ENCODE data around the gene CLCN7. TPM values are rescaled to one million over a fixed set of nuclear protein-coding genes. Genes with fewer than 3 reads are reported as not detected.

The CLCN7 gene
- total RNA-seq, 4 donors from 2014 or later = 33.0 to 67.7 (median 39.2) TPM

DNA sequence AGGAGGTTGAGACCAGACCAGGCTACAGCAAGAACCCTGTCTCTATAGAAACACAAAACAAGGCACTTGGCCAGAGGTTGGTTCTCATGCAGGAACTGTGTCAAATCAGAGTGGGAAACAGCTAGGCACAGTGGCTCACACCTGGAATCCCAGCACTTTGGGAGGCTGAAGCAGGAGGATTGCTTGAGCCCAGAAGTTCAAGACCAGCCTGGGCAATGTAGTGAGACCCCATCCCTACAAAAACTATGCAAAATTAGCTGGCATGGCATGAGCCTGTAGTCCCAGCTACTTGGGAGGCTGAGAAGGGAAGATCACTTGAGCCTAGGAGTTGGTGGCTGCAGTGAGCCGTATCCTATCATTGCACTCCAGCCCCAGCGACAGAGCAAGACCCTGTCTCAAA is 62.0 kb downstream of the CLCN7 start:
- no peak for ATAC-seq
- whole genome bisulfite sequencing, 2 donors (ENCODE audit: low coverage in 1 of 2) = no CpG with 5 or more reads among the region's 2 CpGs
- Histone ChIP-seq H3K27ac (no peak overlapping the region), H3K4me1 (peaks cover 0 to 66% (median 9%) of the 10 kb centered on the region in 3 donors), H3K4me3 (peak overlapping the region in 1 of 2 donors; percentile 96), H3K9me3 (no peaks in the 10 kb centered on the region), H3K36me3 (peaks cover 0 to 38% of the 10 kb centered on the region in 2 donors), H3K27me3 (no peaks in the 10 kb centered on the region)
- TF ChIP-seq POLR2AphosphoS5 (IDR thresholded peaks at IDR 0.05) = no peak
- no peak for TF ChIP-seq EP300 (IDR thresholded peaks at IDR 0.05)
- TF ChIP-seq POLR2A (IDR thresholded peaks at IDR 0.05) = no peak
- TF ChIP-seq CTCF (IDR thresholded peaks at IDR 0.05) = no peak

GRCh38 chr16:1408171-1408837 is 66.5 kb downstream of the CLCN7 start:
- Histone ChIP-seq H3K27me3 (no peaks in the 10 kb centered on the region), H3K4me3 (peak overlapping the region; percentile 2 to 51), H3K27ac (peak overlapping the region in 3 of 4 donors; percentile 34 to 74 (median 58)), H3K36me3 (peaks cover 0 to 76% of the 10 kb centered on the region in 2 donors), H3K9me3 (no peaks in the 10 kb centered on the region), H3K4me1 (peaks cover 0 to 58% (median 9%) of the 10 kb centered on the region in 3 donors)
- TF ChIP-seq CTCF (IDR thresholded peaks at IDR 0.05) (no peak), EP300 (IDR thresholded peaks at IDR 0.05) (no peak), POLR2A (IDR thresholded peaks at IDR 0.05) (no peak)
- ATAC-seq = peak; percentile 95
- 1 to 3% methylated on average over 6 to 14 of the region's 42 CpGs for WGBS, 2 donors (ENCODE audit: low coverage in 1 of 2)

DNA sequence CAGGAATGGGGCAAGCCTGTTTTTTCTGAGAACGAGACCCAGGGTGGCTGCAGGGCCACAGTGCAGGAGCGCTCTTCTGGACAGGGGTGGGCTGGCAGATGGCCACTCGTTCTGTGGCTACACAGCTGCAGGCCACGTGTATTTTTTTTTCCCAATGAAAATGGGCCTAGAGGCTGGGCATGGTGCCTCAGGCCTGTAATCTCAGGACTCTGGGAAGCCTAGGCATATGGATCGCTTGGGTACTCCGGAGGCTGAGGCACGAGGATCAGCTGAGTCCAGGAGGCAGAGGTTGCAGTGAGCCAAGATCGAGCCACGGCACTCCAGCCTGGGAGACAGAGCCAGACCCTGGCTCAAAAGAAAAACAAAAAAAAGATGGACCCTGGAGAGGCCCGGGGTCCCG is 67.1 kb downstream of the CLCN7 start:
- 13 to 35% methylated on average over 3 to 7 of the region's 11 CpGs for WGBS, 2 donors (ENCODE audit: low coverage in 1 of 2)
- Histone ChIP-seq H3K4me3 (peak overlapping the region; percentile 2 to 51), H3K36me3 (peaks cover 0 to 79% of the 10 kb centered on the region in 2 donors), H3K27me3 (no peaks in the 10 kb centered on the region), H3K27ac (peak overlapping the region in 3 of 4 donors; percentile 20 to 74 (median 58)), H3K9me3 (no peaks in the 10 kb centered on the region), H3K4me1 (peaks cover 0 to 53% (median 9%) of the 10 kb centered on the region in 3 donors)
- TF ChIP-seq EP300 (IDR thresholded peaks at IDR 0.05) = no peak
- TF ChIP-seq POLR2AphosphoS5 (IDR thresholded peaks at IDR 0.05) = no peak
- TF ChIP-seq POLR2A (IDR thresholded peaks at IDR 0.05) = no peak
- TF ChIP-seq CTCF (IDR thresholded peaks at IDR 0.05) = no peak
- ATAC-seq = peak; percentile 22

GRCh38 chr16:1403733-1404132 is 71.1 kb downstream of the CLCN7 start:
- no peak for ATAC-seq
- 40% methylated on average over 1 of the region's 14 CpGs; no CpG with 5 or more reads in 1 of the 2 donors for WGBS, 2 donors (ENCODE audit: low coverage in 1 of 2)
- Histone ChIP-seq H3K27ac (no peak overlapping the region), H3K36me3 (peaks cover 0 to 83% of the 10 kb centered on the region in 2 donors), H3K4me1 (peaks cover 0 to 19% (median 5%) of the 10 kb centered on the region in 3 donors), H3K27me3 (no peaks in the 10 kb centered on the region), H3K4me3 (no peak overlapping the region), H3K9me3 (no peaks in the 10 kb centered on the region)
- TF ChIP-seq CTCF (IDR thresholded peaks at IDR 0.05) = no peak
- no peak for TF ChIP-seq EP300 (IDR thresholded peaks at IDR 0.05)
- no peak for TF ChIP-seq POLR2A (IDR thresholded peaks at IDR 0.05)
- no peak for TF ChIP-seq POLR2AphosphoS5 (IDR thresholded peaks at IDR 0.05)

GRCh38 chr16:1403036-1403435 is 71.8 kb downstream of the CLCN7 start:
- H3K9me3 ChIP-seq = no peaks in the 10 kb centered on the region
- TF ChIP-seq EP300 (IDR thresholded peaks at IDR 0.05) (no peak), CTCF (IDR thresholded peaks at IDR 0.05) (no peak), POLR2A (IDR thresholded peaks at IDR 0.05) (no peak)
- H3K36me3 ChIP-seq = peaks cover 0 to 90% of the 10 kb centered on the region in 2 donors
- H3K4me3 ChIP-seq = no peak overlapping the region
- H3K27ac ChIP-seq = no peak overlapping the region
- WGBS, 2 donors (ENCODE audit: low coverage in 1 of 2) = 89 to 93% methylated on average over 3 to 7 of the region's 22 CpGs
- no peaks in the 10 kb centered on the region for H3K27me3 ChIP-seq
- ATAC-seq = no peak
- peaks cover 0 to 12% (median 0%) of the 10 kb centered on the region in 3 donors for H3K4me1 ChIP-seq

Data from gastroesophageal sphincter (tissue), 4 donors.